Stimulated activated CD8-positive, alpha-beta memory T cell treated with anti-CD3 and anti-CD28 coated beads, Interleukin-4, amount 100 ng/mL, for 24 hours (primary cell): Measurements from ENCODE around the gene ATXN7L1.
"Not testable (repeated sequence)": the region's sequence is repeated elsewhere in the genome, so short reads cannot be mapped to it uniquely, and the experiment has no call there.

Source experiments
- DNase-seq: peaks from one replicate; pipeline ENCODE4 v3.0.0-alpha.2; 2020; ENCODE audit warnings: low read depth

The ATXN7L1 gene

GRCh38 chr7:105892387-105892786 lies 16.0 kb upstream of the ATXN7L1 start:
- no peak for DNase-seq

DNA sequence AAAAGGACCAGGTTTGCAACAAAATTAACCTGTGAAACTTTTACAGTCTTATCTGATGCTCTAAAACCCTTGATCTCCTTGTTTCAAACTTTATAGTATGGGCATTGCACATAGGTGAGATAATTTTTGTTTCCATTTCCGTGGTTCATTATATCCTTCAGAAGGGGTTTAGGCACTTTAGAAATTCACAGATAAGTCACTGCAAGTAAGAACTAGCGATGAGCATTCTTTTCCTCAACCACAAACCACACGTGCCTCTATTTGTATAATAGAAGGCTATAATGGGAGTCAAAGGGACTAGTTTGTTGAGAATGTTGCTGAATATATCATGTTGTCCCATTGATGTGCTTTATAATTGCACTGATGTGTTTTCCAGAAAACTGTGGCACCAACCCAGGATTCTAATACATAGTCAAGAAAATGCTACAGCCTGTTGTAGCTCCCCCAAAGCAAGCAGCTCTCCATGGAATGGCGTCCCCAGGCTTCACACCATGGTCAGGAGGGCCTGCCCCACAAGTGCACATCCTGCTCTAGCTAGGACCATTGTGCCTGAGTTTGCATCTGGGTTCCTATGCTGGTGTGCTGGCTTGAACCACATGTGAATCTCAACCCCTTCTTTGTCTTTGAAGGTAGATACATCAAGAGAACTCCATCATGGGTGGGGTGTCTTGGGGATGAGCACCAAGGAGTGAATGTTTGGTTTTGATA lies 14.0 kb upstream of the ATXN7L1 start:
- DNase-seq: no peak

DNA sequence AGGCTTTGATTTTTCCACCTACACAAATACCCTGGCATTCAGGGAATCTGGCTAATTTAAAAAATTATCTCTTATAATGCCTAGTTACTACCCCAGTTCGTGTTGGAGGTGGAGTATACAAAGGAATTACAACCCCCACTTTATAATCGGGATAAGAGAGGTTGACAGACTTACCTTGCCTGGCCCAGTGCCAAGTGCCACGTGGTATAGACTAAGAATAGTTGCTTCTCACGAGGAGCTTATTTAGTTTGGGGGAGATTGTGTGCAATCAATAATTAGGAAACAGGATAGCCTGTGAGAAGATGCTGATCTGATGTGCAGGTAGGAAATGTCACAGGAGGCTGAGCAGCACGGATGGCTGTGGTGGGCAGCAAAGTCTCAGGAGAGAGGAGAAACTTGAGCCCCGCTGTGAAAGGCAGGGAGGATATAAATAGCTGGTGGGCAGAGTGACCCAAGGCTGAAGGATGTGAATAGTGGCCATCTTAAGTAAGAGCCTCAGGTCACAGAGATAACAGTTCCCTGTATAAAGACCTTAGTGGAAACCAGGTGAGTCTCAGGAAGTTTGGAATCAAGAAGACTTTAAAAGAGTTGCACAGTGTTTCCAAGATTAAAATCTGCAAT lies 11.3 kb upstream of the ATXN7L1 start:
- DNase-seq: no peak

- no peak for DNase-seq
Measured at GRCh38 chr7:105886776-105887175, 10.4 kb upstream of the ATXN7L1 start.

DNA sequence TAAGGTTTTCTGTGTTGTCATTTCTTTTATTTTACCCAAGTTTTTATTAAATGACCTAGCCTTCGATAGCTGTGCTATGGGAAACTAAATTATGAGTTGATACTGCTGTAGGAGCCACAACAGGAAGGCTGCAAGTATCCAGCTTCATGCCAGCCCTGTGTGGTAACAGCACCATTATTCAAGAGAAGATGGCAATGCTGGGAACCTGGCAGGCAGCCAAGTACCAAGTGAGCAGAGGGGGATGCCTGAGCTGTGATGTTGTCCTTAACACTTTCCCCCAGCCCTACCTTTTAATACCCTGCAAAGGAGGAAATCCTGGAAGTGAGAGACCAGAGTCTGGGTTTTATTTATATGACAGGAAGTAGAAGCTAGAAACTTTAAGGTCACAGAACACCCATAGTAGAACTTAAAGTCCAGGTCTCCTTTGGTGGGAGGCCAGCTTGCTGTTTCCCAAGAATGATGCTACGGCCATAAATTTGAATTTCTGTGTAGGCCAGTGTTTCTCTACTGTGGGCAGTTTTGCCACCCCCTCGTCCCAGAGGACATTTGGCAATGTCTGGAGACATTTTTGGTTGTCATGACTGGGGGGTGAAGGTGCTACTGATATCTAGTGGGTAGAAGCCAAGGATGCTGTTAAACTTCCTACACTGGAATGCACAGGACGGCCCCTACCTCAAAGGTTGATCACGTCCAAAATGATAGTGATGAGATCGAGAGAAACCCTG lies 9.2 kb upstream of the ATXN7L1 start:
- DNase-seq: no peak

DNA sequence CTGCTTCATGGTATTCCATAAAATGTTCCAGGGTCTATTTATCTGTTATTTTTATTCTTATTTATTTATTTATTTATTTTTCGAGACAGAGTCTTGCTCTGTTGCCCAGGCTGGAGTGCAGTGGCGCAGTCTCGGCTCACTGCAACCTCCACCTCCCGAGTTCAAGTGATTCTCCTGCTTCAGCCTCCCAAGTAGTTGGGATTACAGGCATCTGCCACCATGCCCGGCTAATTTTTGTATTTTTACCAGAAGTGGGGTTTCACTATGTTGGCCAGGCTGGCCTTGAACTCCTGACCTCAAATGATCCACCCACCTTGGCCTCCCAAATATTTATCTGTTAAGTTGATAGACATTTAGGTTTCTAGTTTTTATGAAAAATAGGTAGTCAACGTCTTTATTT lies 6.8 kb upstream of the ATXN7L1 start:
- not testable (repeated sequence) for DNase-seq

- no peak for DNase-seq
Measured at GRCh38 chr7:105881439-105881838, 5.0 kb upstream of the ATXN7L1 start.

GRCh38 chr7:105880571-105881330 lies 4.4 kb upstream of the ATXN7L1 start:
- DNase-seq: no peak

DNA sequence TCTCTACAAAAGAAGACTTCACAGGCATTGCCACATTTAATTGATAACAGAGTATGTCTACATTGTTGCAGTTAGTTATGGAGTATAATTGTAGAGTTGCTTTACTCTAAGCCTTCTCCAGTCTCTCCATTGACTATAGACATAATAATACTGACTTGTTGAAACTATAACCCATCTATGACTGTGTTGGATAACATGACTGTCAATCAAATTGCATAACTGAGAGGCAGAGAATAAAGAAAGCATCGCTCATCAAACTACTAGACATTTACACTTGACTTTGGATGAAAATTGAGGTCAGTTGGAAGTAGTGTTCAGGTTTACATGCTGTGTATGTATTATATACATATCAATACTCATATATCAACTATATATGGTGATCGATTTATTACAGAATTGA lies 3.4 kb upstream of the ATXN7L1 start:
- DNase-seq: no peak

GRCh38 chr7:105878746-105879605 lies 2.6 kb upstream of the ATXN7L1 start:
- DNase-seq: no peak

DNA sequence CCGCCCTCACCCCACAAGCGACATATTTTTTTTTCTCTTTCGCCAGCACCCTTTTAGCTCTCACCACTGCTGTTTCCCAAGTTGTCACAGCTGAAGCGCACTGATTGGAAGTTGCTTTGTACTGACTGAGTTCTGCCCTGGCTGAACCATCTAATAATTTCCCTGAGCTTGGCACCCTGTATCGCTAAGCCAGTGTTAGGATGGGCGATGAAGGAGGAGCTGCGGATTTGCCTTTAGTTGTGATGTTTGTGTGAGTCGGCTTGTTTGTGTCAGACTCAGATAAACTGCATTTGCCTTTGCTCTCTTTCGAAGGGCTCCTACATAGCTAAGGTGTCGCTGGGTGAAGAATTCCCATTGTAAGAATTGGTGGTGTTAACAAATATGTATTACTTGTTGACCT lies 1.3 kb upstream of the ATXN7L1 start:
- no peak for DNase-seq

GRCh38 chr7:105876964-105877601 lies 684 bp upstream of the ATXN7L1 start:
- no peak for DNase-seq

DNA sequence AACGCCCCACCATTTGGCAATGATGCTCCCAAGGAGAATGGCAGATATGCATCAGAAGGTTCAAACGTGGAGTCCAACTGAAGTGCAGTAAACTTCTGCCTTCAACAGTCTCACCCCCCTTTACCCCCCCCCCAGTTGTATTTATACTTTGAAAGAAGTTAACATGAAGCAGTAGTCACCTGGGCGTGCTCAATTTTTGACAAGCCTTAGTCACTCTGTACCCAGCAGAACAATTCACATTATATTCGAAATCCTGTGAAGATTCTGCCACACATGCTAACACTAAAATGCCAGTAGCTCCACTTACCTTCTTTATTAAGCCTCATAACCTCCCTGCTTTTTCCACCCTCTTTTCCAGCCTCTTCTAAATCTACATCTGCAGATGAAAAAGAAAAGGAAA lies 894 bp downstream of the ATXN7L1 start:
- DNase-seq: no peak

- DNase-seq: no peak
Measured at GRCh38 chr7:105874055-105874454, 2.3 kb downstream of the ATXN7L1 start.

DNA sequence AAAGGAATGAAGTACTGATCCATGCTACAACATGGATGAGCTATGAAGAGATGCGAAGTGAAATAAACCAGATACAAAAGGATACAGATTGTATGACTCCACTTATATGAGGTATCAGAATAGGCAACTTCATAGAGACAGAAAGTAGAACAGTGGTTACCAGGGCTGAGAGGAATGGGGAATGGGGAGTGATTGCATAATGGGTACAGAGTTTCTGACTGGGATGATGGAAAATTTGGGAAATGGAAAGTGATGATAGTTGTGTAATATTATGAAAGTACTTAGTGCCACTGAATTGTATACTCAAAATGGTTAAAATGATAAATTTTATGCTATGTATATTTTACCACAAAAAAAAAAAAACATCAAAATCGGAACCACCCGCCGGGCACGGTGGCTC lies 3.9 kb downstream of the ATXN7L1 start:
- DNase-seq: no peak

GRCh38 chr7:105871142-105871541 lies 5.3 kb downstream of the ATXN7L1 start:
- no peak for DNase-seq

- DNase-seq: no peak
Measured at GRCh38 chr7:105866102-105866801, 10.1 kb downstream of the ATXN7L1 start.

GRCh38 chr7:105863876-105864275 lies 12.5 kb downstream of the ATXN7L1 start:
- DNase-seq: no peak

DNA sequence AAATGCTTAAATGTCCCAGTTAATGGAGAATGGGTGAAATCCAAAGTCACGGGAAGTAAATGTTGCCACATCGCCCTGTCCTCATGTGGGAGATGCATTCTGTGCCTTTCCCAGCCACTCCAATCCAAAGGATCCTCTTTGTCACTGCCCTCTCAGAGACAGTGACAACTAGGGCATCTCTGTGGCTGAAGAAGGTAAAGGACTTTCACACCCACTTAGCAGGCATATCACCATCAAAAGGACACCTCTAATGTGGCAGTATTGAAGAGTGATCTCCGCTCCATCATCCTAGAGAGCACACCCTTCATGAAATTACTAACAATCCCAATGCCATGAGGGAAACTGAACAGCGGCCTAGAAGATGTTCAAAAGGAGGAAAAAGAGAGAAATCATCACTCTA lies 13.6 kb downstream of the ATXN7L1 start:
- no peak for DNase-seq

- DNase-seq: no peak
Measured at GRCh38 chr7:105862276-105862675, 14.1 kb downstream of the ATXN7L1 start.

GRCh38 chr7:105861224-105861623 lies 15.2 kb downstream of the ATXN7L1 start:
- no peak for DNase-seq
